Stimulated activated CD4-positive, alpha-beta T cell treated with anti-CD3 and anti-CD28 coated beads, TNF-alpha, amount 100 ng/mL, for 1 hour (primary cell): Measurements from ENCODE around the gene ICAM4.
"Not testable (repeated sequence)": the region's sequence is repeated elsewhere in the genome, so short reads cannot be mapped to it uniquely, and the experiment has no call there.

Experiments used
- DNase-seq, 3 donors: peaks; one replicate each; pipeline ENCODE4 v3.0.0-alpha.2; 2020; ENCODE audit warnings: low read depth in 3 of 3, low spot score in 1 of 3

Gene ICAM4, protein sequence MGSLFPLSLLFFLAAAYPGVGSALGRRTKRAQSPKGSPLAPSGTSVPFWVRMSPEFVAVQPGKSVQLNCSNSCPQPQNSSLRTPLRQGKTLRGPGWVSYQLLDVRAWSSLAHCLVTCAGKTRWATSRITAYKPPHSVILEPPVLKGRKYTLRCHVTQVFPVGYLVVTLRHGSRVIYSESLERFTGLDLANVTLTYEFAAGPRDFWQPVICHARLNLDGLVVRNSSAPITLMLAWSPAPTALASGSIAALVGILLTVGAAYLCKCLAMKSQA

DNA sequence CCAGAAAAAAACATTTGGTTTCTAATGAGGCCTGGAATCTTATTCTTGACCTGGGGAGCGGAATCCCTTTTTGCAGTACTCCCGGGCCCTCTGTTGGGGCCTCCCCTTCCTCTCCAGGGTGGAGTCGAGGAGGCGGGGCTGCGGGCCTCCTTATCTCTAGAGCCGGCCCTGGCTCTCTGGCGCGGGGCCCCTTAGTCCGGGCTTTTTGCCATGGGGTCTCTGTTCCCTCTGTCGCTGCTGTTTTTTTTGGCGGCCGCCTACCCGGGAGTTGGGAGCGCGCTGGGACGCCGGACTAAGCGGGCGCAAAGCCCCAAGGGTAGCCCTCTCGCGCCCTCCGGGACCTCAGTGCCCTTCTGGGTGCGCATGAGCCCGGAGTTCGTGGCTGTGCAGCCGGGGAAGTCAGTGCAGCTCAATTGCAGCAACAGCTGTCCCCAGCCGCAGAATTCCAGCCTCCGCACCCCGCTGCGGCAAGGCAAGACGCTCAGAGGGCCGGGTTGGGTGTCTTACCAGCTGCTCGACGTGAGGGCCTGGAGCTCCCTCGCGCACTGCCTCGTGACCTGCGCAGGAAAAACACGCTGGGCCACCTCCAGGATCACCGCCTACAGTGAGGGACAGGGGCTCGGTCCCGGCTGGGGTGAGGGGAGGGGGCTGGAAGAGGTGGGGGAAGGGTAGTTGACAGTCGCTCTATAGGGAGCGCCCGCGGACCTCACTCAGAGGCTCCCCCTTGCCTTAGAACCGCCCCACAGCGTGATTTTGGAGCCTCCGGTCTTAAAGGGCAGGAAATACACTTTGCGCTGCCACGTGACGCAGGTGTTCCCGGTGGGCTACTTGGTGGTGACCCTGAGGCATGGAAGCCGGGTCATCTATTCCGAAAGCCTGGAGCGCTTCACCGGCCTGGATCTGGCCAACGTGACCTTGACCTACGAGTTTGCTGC lies at the start of gene ICAM4:
TSS of gene ICAM4 (plus strand) at position 153 of the 935 bp plus-strand sequence. CDS start at position 211, 58 bp downstream.
- no peak for DNase-seq

DNA sequence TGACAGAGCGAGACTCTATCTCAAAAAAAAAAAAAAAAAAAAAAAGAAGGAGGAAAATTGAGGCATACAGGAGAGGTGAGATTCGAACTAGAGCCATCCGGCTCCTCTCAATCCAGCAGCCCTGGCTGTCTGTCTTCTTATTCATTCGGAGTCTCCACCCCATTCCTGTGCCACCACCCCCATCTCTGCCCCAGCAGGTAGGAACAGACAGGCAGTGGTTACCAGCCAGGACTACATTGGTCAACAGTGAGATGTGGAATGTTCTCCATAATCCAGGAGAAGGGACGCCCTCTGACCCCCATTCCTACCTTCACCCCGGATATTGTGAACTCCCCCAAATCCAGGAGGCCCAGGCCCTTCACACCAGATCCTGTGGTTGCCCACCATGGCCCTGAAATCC lies 49.1 kb upstream of the ICAM4 start:
- no peak for DNase-seq

DNA sequence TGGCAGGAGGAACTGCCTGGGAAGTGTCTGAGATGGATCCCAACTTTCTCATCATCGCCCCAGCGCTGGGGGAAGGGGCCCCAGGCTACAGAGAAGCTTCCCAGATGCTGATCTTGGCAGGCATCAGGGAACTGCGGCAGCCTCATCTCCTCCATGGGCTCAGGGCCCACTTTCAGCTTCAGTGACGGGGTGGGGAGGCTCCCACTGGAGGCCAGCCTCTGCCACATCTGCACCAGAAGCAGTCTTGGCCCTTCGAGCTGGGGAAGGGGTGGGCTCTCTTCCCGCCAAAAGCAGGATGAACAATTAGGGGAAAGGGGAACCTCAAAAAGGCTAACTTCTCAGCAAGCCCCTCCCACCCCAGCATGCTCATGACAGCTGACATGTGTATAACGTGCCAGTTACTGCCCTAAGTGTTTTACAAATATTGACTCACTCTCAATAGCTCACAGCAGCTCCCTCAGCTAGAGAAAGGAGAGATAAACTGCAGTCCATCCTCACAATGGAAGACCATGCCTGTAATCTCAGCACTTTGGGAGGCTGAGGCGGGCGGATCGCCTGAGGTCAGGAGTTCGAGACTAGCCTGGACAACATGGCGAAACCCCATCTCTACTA lies 48.5 kb upstream of the ICAM4 start:
- DNase-seq: no peak

DNA sequence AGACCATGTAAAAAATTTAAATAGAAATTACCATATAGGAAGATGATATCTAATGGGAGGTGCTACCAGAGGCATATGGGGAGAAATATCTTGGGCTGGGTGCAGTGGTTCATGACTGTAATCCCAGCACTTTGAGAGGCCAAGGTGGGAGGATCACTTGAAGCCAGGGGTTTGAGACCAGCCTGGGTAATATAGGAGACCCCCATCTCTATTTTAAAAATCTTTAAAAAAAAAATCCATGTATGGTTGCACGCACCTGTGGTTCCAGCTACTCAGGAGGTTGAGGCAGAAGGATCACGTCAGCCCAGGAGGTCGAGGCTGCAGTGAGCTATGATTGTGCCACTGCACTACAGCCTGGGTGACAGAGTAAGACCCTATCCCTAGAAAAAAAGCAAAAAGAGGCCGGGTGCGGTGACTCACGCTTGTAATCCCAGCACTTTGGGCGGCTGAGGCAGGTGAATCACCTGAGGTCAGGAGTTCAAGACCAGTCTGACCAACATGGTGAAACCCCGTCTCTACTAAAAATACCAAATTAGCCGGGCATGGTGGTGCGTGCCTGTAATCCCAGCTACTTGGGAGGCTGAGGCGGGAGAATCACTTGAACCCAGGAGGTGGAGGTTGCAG lies 44.8 kb upstream of the ICAM4 start:
- DNase-seq: not testable (repeated sequence)

DNA sequence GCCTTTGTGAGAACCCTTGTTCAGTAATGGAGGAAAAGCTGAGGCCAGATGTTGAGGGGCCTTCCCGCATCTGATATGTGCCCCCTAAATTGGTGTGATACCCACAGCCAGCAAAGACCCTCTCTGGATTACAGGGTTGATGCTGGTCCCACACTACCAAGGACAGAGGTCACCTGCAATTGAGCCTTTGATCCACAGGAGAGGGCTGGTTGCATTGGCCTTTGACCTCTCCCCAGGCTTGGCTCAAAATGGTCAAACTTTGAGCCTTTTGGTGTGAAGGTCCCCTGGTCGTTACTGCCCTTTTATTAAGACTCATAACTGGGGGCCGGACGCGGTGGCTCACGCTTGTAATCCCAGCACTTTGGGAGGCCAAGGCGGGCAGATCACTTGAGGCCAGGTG lies 43.1 kb upstream of the ICAM4 start:
- no peak for DNase-seq

DNA sequence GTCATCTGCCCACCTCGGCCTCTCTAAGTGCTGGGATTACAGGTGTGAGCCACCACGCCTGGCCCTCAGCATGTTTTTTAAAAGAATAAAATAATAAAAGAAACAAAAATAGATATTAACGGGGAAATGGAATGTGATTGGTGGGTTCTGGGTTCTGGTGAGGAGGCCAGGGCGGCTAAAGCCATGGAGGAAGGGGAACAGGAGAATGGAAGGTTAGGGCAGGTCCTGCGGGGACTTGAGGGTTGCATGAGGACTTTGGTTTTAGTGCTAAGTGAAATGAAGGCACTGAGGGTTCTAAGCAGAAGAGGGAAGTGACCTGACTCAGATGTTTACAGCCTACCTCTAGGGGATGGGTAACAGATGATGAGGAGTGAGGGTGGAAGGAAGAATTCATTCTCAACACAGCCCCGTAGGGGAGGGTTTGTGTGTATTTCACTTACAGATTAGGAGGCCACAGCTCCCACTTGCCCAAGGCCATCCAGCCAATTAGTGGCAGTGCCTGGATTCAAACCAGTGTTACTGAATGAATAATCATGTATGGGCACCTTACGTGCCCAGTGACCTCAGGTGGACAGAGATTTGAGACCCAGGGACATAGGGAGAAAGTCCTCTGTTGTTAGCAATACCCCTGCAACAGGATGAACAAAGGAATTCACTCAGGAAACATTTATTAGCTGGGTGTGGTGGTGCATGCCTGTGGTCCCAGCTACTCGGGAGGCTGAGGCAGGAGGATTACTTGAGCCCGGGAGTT lies 41.4 kb upstream of the ICAM4 start:
- no peak for DNase-seq

DNA sequence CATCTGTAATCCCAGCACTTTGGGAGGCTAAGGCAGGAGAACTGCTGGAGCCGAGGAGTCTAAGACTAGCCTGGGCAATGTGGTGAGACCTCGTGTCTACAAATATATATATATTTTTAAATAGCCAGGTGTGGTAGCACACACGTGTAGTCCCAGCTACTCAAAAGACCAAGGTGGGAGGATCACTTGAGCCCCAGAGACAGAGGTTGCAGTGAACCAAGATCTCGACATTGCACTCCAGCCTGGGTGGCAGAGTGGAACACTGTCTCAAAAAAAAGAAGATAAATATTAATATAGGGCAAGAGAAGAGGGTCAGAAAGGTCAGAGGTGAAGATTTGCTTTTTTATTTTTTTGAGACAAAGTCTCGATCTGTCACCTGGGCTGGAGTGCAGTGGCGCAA lies 40.2 kb upstream of the ICAM4 start:
- DNase-seq: no peak

DNA sequence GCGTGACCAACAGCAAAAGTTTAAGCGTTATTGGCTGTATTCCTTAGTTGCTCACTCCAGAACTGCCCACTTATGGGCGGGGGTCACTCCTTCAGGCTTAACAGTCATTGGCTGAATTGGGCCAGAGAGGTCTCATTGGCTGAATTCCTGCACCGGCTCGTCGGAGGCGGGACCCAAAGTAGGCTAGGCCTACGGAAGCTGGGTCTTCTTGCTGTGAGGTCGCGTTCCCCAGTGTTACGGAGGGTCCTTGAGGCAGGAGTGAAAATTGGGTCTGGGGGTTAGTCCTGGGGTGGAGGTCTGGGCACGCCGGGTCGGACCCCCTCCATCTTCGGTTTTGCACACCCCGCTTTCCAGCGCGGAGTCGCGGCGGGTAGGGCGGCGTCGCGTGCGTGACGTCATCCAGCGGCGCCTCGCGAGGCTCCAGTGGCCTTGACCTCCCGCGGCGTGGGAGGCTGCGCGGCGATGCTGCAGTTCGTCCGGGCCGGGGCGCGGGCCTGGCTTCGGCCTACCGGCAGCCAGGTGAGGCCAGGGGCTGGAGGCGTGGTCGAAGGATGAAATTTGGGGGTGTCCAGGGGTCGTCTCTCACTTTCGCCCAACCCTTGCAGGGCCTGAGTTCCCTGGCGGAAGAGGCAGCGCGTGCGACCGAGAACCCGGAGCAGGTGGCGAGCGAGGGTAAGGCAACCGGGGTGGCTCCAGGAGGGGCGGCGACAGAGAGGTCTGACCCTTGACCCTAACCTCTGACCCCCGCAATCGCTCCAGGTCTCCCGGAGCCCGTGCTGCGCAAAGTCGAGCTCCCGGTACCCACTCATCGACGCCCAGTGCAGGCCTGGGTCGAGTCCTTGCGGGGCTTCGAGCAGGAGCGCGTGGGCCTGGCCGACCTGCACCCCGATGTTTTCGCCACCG lies 34.7 kb upstream of the ICAM4 start, which contains the start of gene MRPL4:
TSS of gene MRPL4 (plus strand) at position 423 of the 903 bp plus-strand sequence. CDS start at position 463, 40 bp downstream.
- DNase-seq: peak; percentile 83 to 87 (median 85)

DNA sequence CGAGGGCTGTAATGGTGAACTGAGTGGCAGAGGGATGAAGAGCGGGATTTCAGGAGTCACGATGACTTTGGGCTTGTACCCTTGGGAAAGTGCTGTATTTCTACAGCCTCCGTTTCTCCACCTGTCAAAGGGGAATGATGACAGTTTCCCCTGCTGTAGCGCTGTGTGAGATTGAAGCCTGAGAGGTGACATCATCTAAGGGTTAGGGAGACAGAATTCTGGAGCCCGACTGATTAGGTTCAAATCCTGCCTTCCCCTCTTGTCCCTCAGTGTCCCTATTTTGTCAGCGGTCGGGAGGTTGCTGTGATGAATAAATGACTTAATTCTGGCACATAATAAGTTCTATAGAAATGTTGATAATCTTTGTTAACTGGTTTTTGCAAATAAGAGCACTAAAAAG lies 34.0 kb upstream of the ICAM4 start:
- DNase-seq: no peak

DNA sequence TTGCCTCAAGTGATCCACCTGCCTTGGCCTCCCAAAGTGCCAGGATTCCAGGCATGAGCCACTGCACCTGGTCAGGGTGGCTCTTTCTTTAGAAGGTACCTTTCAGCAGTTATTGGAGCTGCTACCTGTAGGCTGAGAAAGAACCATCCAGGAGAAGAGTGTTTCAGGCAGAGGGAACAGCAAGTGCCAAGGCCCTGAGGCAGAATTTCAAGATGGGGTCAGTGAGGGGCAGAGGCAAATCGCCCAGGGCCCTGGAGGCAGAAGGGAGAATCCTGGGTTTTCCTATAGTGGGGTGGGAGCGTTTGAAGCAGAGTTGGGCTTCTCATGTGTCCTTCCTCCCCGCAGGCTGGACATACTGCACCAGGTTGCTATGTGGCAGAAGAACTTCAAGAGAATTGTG lies 32.5 kb upstream of the ICAM4 start:
- no peak for DNase-seq

DNA sequence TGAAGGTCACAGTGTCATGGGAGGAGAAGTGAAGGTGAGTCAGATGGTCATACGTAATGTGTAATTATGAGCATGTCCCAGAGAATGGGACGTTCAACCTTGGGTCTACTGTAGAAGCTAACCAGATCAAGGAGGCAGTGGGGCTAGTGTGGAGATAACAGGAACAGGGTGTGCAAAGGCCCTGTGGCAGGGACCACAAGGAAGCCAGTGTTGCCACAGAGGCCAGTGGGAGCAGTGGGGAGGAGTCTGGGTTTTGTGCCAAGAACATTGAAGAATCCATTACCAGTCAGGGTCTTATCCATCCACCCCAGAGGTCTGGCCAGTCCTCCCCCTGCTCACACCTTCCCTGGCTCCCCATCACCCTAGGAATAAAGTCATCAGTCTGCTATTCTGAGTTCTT lies 31.4 kb upstream of the ICAM4 start:
- DNase-seq: no peak

DNA sequence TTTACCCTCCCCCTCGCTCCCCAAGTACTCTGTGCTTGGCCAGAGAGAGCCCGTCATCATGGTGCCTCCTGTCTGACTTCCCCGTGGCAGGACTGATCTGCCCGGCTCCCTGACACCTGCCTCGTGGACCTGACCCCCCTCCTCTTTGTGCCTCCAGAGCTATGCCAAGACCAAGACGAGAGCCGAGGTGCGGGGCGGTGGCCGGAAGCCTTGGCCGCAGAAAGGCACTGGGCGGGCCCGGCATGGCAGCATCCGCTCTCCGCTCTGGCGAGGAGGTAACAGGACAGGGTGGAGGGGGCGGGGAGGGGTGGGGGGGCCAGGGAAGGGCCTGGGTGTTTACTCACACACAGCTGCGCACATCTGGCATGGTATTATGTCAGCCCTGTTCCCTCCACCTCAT lies 30.2 kb upstream of the ICAM4 start:
- DNase-seq: no peak

DNA sequence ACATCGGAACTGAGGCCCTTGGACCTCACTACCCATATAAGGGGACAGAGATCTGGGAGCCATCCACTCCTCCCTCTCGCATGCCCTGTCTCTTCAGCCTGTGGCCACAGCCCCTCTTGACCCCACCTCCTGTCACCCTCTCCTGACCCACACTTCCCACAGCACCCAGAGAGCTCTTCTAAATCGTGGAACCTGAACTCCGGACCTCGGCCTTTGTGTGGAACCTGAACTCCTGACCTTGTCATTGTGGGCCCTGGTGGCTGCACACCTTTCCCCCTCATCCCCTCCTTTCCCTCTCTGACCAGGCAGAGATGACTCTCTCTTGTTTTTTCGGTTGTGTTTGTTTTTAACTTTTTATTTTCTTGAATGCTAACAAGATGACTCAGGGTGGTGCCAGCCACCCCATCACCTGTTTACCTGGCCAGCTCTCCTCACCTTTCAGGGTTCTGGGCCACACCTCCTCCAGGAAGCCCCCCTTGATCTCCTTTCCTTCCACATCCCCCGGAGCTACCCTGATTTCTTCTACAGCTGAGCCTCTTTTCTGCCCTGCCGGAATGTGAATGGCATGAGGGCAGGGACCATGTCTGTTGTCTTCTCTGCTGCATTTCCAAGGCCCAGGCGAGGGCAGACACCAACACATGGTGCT lies 29.7 kb upstream of the ICAM4 start:
- no peak for DNase-seq

DNA sequence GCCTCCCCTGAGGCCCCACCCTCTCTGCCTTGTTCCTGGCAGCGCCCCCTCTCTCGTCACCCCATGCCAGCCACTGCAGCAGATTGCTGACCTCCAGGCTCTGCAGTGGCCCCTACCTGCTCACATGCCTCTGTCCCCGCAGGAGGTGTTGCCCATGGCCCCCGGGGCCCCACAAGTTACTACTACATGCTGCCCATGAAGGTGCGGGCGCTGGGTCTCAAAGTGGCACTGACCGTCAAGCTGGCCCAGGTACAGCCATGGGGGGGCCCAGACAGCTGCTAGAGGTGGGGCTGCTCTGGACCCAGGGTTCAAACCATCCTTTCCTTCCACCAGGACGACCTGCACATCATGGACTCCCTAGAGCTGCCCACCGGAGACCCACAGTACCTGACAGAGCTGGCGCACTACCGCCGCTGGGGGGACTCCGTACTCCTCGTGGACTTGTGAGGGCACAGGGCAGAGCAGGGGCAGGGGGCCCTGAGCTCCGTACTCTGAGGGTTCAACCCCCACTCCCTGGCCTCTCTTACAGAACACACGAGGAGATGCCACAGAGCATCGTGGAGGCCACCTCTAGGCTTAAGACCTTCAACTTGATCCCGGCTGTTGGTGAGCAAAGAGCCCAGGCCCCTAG lies 28.6 kb upstream of the ICAM4 start:
- no peak for DNase-seq

DNA sequence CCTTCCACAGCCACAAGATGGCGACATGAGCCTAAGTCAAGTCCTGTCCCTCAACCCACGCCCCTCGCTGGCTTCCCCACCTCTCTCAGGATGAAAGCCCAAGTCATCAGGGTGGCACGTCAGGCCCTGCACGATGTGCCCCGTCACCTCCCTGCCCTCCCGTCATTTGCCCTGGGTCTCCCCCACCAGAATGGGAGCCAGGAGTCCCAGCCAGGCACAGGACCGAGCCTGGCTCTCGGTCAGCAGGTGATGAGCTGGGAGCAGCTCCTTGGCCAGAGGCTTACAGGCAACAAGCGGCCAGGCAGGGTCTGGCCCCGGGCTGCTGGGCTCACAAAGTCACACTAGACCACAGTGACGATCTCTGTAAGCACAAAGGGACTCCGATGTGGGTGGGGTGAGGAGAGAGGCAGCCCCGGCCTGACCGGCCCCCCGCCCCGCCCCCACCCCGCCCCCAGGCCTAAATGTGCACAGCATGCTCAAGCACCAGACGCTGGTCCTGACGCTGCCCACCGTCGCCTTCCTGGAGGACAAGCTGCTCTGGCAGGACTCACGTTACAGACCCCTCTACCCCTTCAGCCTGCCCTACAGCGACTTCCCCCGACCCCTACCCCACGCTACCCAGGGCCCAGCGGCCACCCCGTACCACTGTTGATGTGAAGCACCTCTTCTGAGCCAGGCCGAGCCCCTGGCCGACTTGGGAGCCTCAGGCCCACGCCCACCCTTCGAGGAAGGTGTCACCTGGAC lies 27.4 kb upstream of the ICAM4 start:
- DNase-seq: peak; percentile 66 to 81 (median 72)

DNA sequence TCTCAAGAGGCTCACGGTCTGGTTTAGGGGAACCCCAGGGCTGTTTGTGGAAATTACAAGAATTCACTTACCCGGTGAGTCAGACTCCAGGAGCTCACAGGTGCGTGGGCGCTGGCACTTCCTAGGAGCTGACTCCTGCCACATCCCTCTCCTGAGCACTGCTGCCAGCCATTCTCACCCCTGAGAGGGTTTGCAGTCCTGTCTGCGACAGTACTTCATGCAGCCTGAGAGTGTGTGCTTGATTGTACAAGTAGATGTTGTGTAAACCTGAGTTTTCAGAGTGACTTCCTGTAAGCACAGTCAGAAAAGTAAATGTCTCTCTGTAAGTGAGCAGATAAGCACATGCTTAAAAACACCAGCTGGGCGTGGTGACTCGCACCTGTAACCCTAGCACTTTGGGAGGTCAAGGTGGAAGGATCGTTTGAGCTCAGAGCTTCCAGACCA lies 26.6 kb upstream of the ICAM4 start:
- DNase-seq: peak in 1 of 3 donors; percentile 39

DNA sequence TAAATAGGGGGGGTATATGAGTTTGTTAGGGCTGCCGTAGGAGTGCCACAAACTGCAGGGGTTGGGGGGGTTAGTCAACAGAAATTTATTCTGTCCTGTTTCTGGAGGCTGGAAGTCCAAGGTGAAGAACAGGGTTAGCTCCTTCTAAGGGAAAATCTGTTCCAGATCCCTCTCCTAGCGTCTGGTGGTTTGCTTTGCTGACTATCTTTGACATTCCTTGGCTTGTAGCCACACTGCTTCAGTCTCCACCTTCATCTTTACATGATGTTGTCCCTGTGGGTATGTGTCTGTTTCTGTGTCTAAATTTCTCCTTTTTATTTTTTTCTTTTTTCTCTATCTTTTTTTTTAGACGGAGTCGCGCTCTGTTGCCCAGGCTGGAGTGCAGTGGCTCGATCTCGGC lies 24.0 kb upstream of the ICAM4 start:
- no peak for DNase-seq

DNA sequence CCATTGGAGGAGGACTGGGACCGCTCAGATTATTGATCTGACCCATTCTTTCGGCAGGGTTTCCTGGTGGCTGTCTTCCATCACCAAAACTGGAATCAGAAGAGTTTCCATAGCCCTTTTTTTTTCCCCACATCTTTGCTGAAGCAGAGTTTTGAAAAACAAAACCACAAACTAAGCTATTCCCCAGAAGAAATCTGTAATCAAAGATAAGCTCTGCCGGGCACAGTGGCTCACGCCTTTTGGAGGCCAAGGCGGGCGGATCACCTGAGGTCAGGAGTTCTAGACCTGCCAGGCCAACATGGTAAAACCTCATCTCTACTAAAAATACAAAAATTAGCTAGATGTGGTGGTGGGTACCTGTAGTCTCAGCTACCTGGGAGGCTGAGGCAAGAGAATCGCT lies 20.0 kb upstream of the ICAM4 start:
- DNase-seq: no peak
